Activated naive CD4-positive, alpha-beta T cell treated with anti-CD3 and anti-CD28 coated beads, Interleukin-2, amount 50 U/mL, for 72 hours (primary cell): ENCODE measurements around the gene USP3. TPM values are rescaled to one million over a fixed set of nuclear protein-coding genes. Genes with fewer than 3 reads are reported as not detected.

Source experiments
- ATAC-seq, 2 donors: fragments of 150-1000 bp; cut with Tn5 transposase; 2 replicates each; pipeline ENCODE4 v1.10.0; 2021; ENCODE audit warnings: mild to moderate bottlenecking in 2 of 2, moderate library complexity in 2 of 2
- DNase-seq, 2 donors: peaks; one replicate each; pipeline ENCODE4 v3.0.0; 2021 to 2022; ENCODE audit warnings: low spot score in 2 of 2
- H3K27ac Mint-ChIP-seq, 2 donors: one replicate each; pipeline ENCODE4 v1.8.0; 2022; ENCODE audit warnings: mild to moderate bottlenecking in 2 of 2, mixed read lengths in 2 of 2
- H3K36me3 Mint-ChIP-seq, 2 donors: one replicate each; pipeline ENCODE4 v1.8.0; 2022; ENCODE audit warnings: mixed read lengths in 2 of 2
- H3K9me3 Mint-ChIP-seq, 2 donors: one replicate each; pipeline ENCODE4 v1.8.0; 2022; ENCODE audit warnings: mixed read lengths in 2 of 2
- total RNA-seq, 2 donors: library from RNA; stranded (reverse); gene quantifications; one replicate each; pipeline ENCODE4 v1.2.3, GENCODE V29; 2022

The USP3 gene
- total RNA-seq, 2 donors from 2014 or later, result 71.4 to 81.4 TPM

- peak overlapping the region; percentile 15 to 31 for H3K27ac Mint-ChIP-seq
- ATAC-seq, result no peak
- no peak for DNase-seq
- peaks cover 0 to 10% of the 10 kb centered on the region in 2 donors for H3K36me3 Mint-ChIP-seq
- no peaks in the 10 kb centered on the region for H3K9me3 Mint-ChIP-seq
Observed at GRCh38 chr15:63572749-63573464, 68.5 kb downstream of the USP3 start.

DNA sequence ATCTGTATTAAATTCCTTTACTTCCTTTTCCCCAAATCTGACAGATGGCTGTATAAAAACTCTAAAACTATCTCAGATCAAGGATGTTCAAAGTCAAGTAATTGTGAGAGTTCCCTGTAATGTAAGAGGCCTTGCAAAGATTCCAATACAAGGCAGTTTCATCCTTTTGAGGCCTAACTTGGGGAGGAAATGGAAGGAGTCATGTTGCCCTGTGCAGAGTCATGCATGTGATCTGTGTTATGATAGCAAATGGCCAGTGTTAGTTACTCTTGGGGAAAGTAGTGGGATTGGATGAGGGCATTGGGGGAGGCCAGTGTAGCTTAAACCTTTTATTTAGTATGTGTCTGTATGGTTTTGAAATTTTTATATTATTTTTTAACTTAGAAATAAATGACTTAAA lies 69.1 kb downstream of the USP3 start:
- no peak for DNase-seq
- Mint-ChIP-seq H3K36me3 (peaks cover 0 to 5% of the 10 kb centered on the region in 2 donors), H3K9me3 (no peaks in the 10 kb centered on the region), H3K27ac (peak overlapping the region; percentile 15 to 31)
- no peak for ATAC-seq

GRCh38 chr15:63575312-63575711 lies 70.9 kb downstream of the USP3 start:
- peak overlapping the region in 1 of 2 donors; percentile 4 for H3K27ac Mint-ChIP-seq
- DNase-seq (no peak), ATAC-seq (peak; percentile 40 to 82)
- peaks cover 0 to 8% of the 10 kb centered on the region in 2 donors for H3K36me3 Mint-ChIP-seq
- no peaks in the 10 kb centered on the region for H3K9me3 Mint-ChIP-seq

DNA sequence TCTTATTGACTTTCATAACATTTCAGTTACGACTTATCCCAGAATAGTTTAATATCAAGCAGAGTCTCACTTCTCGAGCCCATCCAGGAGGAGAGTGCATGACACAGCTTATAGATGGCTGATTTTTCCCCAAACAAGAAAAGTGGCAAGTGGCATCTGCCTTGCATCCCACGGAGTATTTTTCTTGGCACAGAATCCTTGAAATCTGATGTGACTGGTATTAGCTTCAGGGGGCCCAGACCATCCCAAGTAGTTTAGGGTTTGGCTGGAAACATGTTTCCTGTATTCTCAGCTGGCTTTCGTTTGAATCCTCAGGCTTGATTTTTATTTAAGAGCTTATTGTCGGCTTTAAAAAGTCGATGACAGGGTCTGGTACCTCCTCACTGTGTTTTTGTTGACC lies 72.0 kb downstream of the USP3 start:
- no peak overlapping the region for H3K27ac Mint-ChIP-seq
- no peaks in the 10 kb centered on the region for H3K9me3 Mint-ChIP-seq
- ATAC-seq (no peak), DNase-seq (no peak)
- peaks cover 0 to 8% of the 10 kb centered on the region in 2 donors for H3K36me3 Mint-ChIP-seq

DNA sequence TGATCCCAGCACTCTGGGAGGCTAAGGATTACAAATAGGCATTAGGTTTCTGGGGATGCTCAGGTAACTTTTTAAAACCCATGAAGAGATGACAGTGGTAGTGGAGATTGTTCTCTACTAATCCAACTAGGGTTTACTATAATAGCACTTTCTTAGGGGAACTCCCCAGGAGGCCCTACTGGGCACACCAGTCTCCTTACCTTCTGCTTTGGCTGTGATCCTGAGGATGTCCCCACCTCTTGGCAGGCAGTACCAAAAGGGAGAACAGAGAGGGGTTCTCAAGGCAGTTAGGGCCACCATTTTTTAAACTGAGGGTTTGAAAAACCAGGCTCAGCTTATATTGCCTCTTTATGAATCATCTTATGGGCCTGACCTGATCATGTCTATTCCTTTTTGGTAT lies 77.8 kb downstream of the USP3 start:
- DNase-seq (no peak), ATAC-seq (no peak)
- H3K27ac Mint-ChIP-seq, result peak overlapping the region; percentile 51 to 56
- H3K36me3 Mint-ChIP-seq, result peaks cover 17 to 55% of the 10 kb centered on the region in 2 donors
- H3K9me3 Mint-ChIP-seq, result no peaks in the 10 kb centered on the region

- Mint-ChIP-seq H3K27ac (peak overlapping the region; percentile 51 to 56), H3K9me3 (no peaks in the 10 kb centered on the region), H3K36me3 (peaks cover 17 to 57% of the 10 kb centered on the region in 2 donors)
- DNase-seq, result no peak
- ATAC-seq, result peak; percentile 82 to 86
Observed at GRCh38 chr15:63582718-63583426, 78.5 kb downstream of the USP3 start.

DNA sequence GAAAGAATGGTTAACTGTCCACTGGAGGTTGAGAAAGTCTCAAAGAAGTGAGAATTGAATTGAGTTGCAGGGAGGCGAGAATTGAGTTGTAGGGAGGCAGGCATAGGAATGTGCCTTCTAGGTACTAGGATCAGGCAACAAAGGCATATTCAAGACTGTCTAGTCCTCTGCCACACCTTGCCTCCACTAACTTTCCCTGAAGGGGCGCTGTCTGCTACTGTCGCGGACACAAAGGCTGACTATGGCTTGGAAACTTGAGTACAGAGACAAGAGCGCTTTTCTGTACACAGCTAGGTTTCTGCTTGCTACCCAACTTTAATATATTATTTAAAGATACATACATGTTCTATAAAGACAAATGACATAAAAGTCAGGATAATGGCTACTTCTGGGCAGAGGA lies 82.4 kb downstream of the USP3 start:
- H3K36me3 Mint-ChIP-seq, result peaks cover 33 to 88% of the 10 kb centered on the region in 2 donors
- H3K27ac Mint-ChIP-seq, result peak overlapping the region in 1 of 2 donors; percentile 17
- DNase-seq (no peak), ATAC-seq (no peak)
- no peaks in the 10 kb centered on the region for H3K9me3 Mint-ChIP-seq

GRCh38 chr15:63587527-63587926 lies 83.1 kb downstream of the USP3 start:
- Mint-ChIP-seq H3K27ac (no peak overlapping the region), H3K9me3 (no peaks in the 10 kb centered on the region), H3K36me3 (peaks cover 29 to 88% of the 10 kb centered on the region in 2 donors)
- DNase-seq, result no peak
- ATAC-seq, result no peak

DNA sequence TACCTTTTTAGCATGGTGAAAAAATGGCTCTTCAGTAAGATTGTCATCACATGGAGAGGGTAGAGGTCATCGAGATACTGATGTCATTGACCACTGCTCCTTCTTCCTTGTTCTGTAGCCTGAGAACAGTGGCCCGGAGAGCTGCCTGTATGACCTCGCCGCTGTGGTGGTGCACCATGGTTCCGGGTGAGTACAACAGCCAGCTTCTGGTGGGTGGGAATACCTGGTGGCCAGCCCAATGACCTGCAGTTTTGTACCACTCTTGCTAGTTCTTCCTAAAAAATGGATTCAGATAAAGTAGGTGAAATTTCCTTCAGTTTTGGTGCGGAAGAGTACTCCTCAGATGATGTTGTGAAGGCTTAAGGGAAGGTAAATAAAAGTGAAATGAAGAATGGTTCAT lies 84.4 kb downstream of the USP3 start:
- Mint-ChIP-seq H3K27ac (no peak overlapping the region), H3K36me3 (peaks cover 26 to 89% of the 10 kb centered on the region in 2 donors), H3K9me3 (no peaks in the 10 kb centered on the region)
- no peak for DNase-seq
- ATAC-seq, result no peak

DNA sequence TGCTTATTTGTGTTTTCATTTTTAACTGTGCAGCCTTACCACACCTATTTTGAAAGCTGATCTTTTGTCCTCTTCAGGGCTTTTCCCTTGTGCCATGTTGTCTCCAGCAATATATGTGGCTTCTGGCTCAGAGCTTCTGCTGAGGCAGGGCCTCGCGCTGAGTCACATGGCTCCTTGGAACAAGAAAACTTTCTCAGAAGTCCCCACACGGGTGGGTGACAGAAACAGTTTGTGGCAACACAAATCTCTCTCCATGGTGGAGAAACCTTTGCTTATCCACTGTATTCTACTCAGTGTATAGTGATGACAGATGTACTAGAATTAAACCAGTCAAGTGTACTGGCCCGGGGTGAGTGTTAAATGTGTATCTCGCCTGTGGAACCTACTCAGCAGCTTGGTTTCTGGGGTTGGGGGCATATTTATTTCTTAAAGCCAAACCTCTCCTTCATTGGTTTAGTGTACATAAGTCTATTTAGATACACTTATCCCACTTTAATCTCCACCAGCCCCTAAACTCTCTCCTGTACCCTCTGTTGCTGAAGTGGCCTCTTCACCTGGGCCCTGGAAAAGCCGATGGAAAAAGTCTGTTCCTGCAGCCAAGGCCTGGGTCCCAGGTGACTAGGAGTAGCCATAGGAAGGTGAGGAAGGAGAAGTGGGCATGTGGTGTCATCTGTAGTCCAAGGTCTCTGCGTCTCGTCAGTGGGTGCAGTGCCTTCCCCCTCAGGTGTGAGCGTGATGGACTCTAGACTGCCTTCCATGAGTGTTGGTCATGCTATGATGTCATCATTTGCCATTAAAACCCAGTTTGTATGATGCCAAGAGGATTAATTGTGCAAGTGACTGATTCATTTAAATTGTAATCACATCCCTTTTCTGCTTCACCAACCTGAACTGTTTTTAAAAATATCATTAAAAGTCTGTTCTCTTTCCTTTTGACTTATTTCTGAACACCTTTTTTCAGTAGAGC lies 89.6 kb downstream of the USP3 start:
- H3K27ac Mint-ChIP-seq, result peak overlapping the region; percentile 55 to 87
- H3K36me3 Mint-ChIP-seq, result peaks cover 13 to 59% of the 10 kb centered on the region in 2 donors
- ATAC-seq (peak; percentile 60 to 62), DNase-seq (peak in 1 of 2 donors; percentile 47)
- H3K9me3 Mint-ChIP-seq, result no peaks in the 10 kb centered on the region

DNA sequence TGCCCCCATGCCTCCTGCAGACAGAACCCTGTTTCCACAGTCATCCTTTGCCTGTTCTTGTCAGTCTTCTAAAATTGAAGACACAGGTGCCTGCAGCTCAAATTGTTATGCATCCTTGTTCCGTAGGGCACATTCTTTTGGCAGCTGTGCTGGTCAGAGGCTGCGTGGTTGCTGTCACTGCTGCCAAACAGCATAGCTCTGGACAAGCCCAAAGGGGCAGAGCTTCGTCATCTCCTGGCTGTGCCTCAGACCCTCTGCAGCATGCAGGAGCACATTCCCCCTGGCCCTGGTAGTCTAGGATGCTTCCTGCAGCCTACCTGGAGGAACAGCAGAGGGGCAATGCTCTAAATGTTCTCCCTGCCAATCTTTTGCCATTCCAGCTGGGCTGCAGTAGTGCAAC lies 90.7 kb downstream of the USP3 start:
- DNase-seq, result no peak
- Mint-ChIP-seq H3K27ac (peak overlapping the region; percentile 55 to 87), H3K36me3 (peaks cover 6 to 48% of the 10 kb centered on the region in 2 donors), H3K9me3 (no peaks in the 10 kb centered on the region)
- ATAC-seq, result no peak

GRCh38 chr15:63595688-63596087 lies 91.3 kb downstream of the USP3 start:
- DNase-seq (no peak), ATAC-seq (no peak)
- peaks cover 0 to 42% of the 10 kb centered on the region in 2 donors for H3K36me3 Mint-ChIP-seq
- no peaks in the 10 kb centered on the region for H3K9me3 Mint-ChIP-seq
- H3K27ac Mint-ChIP-seq, result no peak overlapping the region

DNA sequence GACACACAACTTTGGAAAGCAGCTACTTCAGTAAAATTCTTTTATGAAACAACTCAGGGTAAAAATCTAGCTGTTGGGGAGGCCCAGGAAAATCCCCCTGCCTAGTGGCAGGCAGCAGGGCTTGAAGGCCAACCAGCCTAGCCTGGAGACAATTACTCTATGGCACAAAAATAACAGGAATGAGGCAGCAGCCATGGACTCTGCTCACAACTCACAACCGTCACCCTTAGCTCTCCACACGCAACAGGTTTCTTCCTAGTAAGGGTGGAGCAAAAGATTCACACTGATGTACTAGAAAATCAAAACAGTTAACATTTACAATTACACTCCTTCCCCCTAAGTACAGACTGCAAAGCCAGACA lies 92.3 kb downstream of the USP3 start:
- Mint-ChIP-seq H3K27ac (peak overlapping the region; percentile 2 to 77), H3K36me3 (peaks cover 0 to 32% of the 10 kb centered on the region in 2 donors), H3K9me3 (no peaks in the 10 kb centered on the region)
- ATAC-seq (no peak), DNase-seq (no peak)

DNA sequence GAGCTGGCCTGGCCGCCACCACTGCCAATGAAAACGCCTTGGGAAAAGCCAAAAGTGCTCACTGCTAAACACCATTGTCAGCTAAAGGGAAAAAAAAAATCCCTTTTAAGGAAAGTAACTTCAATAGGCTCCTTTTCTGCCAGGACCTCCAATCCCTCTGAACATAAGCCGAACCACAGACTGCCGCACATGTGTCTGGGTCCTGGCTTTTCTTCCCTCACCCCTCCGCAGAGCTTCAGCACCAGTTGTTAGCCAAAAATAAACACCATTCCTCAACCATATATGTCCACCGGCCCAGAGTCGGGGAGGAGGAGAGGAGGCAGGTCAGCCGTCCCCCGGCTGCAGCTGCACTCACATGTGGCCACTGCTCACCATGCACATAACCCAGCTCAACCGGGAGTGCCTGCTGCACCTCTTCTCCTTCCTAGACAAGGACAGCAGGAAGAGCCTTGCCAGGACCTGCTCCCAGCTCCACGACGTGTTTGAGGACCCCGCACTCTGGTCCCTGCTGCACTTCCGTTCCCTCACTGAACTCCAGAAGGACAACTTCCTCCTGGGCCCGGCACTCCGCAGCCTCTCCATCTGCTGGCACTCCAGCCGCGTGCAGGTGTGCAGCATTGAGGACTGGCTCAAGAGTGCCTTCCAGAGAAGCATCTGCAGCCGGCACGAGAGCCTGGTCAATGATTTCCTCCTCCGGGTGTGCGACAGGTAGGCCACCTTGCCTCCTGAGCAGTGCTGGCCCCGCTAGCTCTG lies 92.8 kb downstream of the USP3 start, which contains the start of gene FBXL22:
Gene FBXL22 (plus strand): TSS at position 350 of the 753 bp plus-strand sequence. CDS start 6 bp downstream, at position 356.
- H3K36me3 Mint-ChIP-seq, result peaks cover 0 to 27% of the 10 kb centered on the region in 2 donors
- DNase-seq, result no peak
- H3K27ac Mint-ChIP-seq, result peak within 1 kb of the TSS; percentile 39 to 77
- ATAC-seq, result no peak
- no peaks in the 10 kb centered on the region for H3K9me3 Mint-ChIP-seq

DNA sequence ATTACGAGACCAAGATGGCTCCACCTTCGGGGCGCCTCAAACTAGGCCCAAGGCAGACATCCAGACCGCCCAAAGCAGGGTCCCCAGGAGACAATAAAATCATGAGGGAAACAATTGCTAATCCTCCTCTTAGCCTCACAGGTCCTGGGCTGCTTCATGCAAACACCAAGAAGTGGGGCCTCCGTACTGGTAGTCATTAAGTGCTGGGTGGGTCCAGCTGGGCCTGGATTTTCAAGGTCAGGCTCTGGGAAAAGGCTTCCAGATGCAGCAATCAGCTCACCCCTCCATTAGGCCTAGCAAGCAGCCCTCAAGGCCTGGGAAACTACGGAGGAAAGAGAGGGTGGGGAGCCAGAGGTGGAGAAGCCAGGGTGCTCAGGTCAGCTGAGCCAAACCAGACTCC lies 93.4 kb downstream of the USP3 start:
- DNase-seq (no peak), ATAC-seq (no peak)
- Mint-ChIP-seq H3K36me3 (peaks cover 0 to 24% of the 10 kb centered on the region in 2 donors), H3K27ac (peak overlapping the region; percentile 36 to 77), H3K9me3 (no peaks in the 10 kb centered on the region)
